ENCODE data around the gene IGSF21.

GRCh38 chr1:18142471-18142870 is 34.9 kb downstream of the IGSF21 start:
- no peak for TF ChIP-seq CTCF (IDR thresholded peaks at IDR 0.05)
- TF ChIP-seq POLR2A (IDR thresholded peaks at IDR 0.05) = no peak
